ENCODE data around the gene NTRK2.

NTRK2 gene

DNA sequence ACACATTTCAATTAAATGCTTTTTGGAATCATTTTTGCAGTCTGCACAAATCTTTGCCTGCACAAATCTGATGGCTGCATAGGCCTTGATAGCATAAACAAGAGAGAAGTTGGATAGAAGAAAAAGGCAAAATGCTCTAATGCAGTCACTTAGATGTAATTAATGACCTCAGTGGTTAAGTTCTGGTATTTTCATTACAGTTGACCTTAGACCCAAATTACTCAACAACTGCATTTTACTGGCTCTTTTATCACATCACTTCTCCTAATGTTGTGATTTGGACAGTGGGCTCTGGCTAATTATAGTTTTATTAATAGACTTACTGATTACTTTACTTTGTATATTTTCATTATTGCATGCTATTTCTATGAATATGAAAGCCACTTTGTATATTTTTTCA lies 34.3 kb downstream of the NTRK2 start:
- Histone ChIP-seq H3K9me3 (ENCODE audit: low read length) (no peaks in the 10 kb centered on the region), H3K27ac (ENCODE audit: low read depth, low read length, poor library complexity, severe bottlenecking) (no peak overlapping the region), H3K4me2 (ENCODE audit: low read length) (no peak overlapping the region), H3K4me1 (ENCODE audit: insufficient read depth, low read length, severe bottlenecking) (no peaks in the 10 kb centered on the region), H3K27me3 (ENCODE audit: insufficient read depth, low read length) (no peaks in the 10 kb centered on the region), H2AFZ (ENCODE audit: low read length) (no peak overlapping the region), H3K4me3 (ENCODE audit: low read depth, low read length, poor library complexity, severe bottlenecking) (no peak overlapping the region), H3F3A (ENCODE audit: insufficient read depth, low read length) (no peaks in the 10 kb centered on the region), H3K36me3 (ENCODE audit: insufficient read depth, low read length) (no peaks in the 10 kb centered on the region), H4K20me1 (ENCODE audit: insufficient read depth, low read length) (no peaks in the 10 kb centered on the region), H3K9me2 (ENCODE audit: low read depth, low read length) (no peaks in the 10 kb centered on the region), H3K79me2 (ENCODE audit: insufficient read depth, low read length) (no peaks in the 10 kb centered on the region), H3K9ac (ENCODE audit: low read length) (no peak overlapping the region)
- no peak for TF ChIP-seq EZH2 (IDR thresholded peaks at IDR 0.05; ENCODE audit: borderline replicate concordance, low read length)
- TF ChIP-seq, protein P1, sequence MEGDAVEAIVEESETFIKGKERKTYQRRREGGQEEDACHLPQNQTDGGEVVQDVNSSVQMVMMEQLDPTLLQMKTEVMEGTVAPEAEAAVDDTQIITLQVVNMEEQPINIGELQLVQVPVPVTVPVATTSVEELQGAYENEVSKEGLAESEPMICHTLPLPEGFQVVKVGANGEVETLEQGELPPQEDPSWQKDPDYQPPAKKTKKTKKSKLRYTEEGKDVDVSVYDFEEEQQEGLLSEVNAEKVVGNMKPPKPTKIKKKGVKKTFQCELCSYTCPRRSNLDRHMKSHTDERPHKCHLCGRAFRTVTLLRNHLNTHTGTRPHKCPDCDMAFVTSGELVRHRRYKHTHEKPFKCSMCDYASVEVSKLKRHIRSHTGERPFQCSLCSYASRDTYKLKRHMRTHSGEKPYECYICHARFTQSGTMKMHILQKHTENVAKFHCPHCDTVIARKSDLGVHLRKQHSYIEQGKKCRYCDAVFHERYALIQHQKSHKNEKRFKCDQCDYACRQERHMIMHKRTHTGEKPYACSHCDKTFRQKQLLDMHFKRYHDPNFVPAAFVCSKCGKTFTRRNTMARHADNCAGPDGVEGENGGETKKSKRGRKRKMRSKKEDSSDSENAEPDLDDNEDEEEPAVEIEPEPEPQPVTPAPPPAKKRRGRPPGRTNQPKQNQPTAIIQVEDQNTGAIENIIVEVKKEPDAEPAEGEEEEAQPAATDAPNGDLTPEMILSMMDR (IDR thresholded peaks at IDR 0.05; ENCODE audit: low read length), result no peak

DNA sequence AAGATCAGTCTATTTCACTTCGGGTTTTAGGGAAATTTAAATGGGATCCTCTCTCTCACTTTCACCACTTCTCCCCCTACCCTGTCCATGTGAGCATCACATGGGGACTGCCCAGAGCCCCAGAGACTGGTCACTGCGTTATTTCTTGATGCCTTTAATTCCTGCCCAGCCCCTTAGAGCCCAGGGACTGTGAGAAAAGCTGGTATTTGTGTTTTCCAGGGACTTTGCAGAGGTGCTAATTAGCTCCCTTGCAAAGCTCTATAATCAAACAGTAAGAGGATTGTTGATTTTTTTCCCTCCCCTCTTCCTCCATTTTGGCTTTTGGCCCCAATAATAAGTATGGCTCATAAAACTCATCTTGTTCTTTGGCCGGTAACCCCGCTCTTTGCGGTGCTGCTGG lies 35.6 kb downstream of the NTRK2 start:
- Histone ChIP-seq H2AFZ (ENCODE audit: low read length) (no peak overlapping the region), H3K9ac (ENCODE audit: low read length) (no peak overlapping the region), H3K9me2 (ENCODE audit: low read depth, low read length) (no peaks in the 10 kb centered on the region), H3K36me3 (ENCODE audit: insufficient read depth, low read length) (no peaks in the 10 kb centered on the region), H4K20me1 (ENCODE audit: insufficient read depth, low read length) (no peaks in the 10 kb centered on the region), H3K9me3 (ENCODE audit: low read length) (no peaks in the 10 kb centered on the region), H3K27me3 (ENCODE audit: insufficient read depth, low read length) (no peaks in the 10 kb centered on the region), H3K4me2 (ENCODE audit: low read length) (no peak overlapping the region), H3K27ac (ENCODE audit: low read depth, low read length, poor library complexity, severe bottlenecking) (no peak overlapping the region), H3K4me1 (ENCODE audit: insufficient read depth, low read length, severe bottlenecking) (no peaks in the 10 kb centered on the region), H3K79me2 (ENCODE audit: insufficient read depth, low read length) (no peaks in the 10 kb centered on the region), H3K4me3 (ENCODE audit: low read depth, low read length, poor library complexity, severe bottlenecking) (no peak overlapping the region), H3F3A (ENCODE audit: insufficient read depth, low read length) (no peaks in the 10 kb centered on the region)
- no peak for TF ChIP-seq EZH2 (IDR thresholded peaks at IDR 0.05; ENCODE audit: borderline replicate concordance, low read length)
- TF ChIP-seq, protein P1 (IDR thresholded peaks at IDR 0.05; ENCODE audit: low read length), result no peak

DNA sequence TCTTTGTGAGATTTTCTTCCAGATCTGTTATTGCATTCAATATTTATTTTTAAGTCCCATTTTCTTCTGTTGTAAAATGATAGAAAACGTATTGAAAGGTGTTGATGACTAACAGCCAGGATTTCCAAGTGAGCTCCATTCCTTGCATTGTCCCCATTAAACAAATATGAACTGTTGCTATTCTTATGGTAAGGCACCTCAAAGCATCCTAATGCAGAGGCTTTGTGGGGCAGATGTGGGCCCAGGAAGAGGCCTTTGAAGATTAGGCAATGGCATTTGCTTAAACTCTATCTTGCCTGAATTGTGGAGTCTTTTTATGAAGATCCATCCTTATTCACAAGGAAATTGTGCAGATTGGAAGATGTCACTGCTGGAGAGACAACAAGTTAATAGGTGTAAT lies 38.9 kb downstream of the NTRK2 start:
- no peaks in the 10 kb centered on the region for H3F3A ChIP-seq (ENCODE audit: insufficient read depth, low read length)
- TF ChIP-seq, protein P1 (IDR thresholded peaks at IDR 0.05; ENCODE audit: low read length), result no peak
- no peak for TF ChIP-seq EZH2 (IDR thresholded peaks at IDR 0.05; ENCODE audit: borderline replicate concordance, low read length)
- H3K4me1 ChIP-seq (ENCODE audit: insufficient read depth, low read length, severe bottlenecking), result no peaks in the 10 kb centered on the region
- H3K27me3 ChIP-seq (ENCODE audit: insufficient read depth, low read length), result no peaks in the 10 kb centered on the region
- no peaks in the 10 kb centered on the region for H3K9me3 ChIP-seq (ENCODE audit: low read length)
- no peak overlapping the region for H3K4me3 ChIP-seq (ENCODE audit: low read depth, low read length, poor library complexity, severe bottlenecking)
- H3K9me2 ChIP-seq (ENCODE audit: low read depth, low read length), result no peaks in the 10 kb centered on the region
- no peaks in the 10 kb centered on the region for H4K20me1 ChIP-seq (ENCODE audit: insufficient read depth, low read length)
- no peak overlapping the region for H3K27ac ChIP-seq (ENCODE audit: low read depth, low read length, poor library complexity, severe bottlenecking)
- no peak overlapping the region for H3K9ac ChIP-seq (ENCODE audit: low read length)
- H3K4me2 ChIP-seq (ENCODE audit: low read length), result no peak overlapping the region
- H2AFZ ChIP-seq (ENCODE audit: low read length), result no peak overlapping the region
- no peaks in the 10 kb centered on the region for H3K79me2 ChIP-seq (ENCODE audit: insufficient read depth, low read length)
- no peaks in the 10 kb centered on the region for H3K36me3 ChIP-seq (ENCODE audit: insufficient read depth, low read length)
